Measurements from ENCODE around the gene STKLD1.
"Not testable (repeated sequence)": the region's sequence is repeated elsewhere in the genome, so short reads cannot be mapped to it uniquely, and the experiment has no call there.

The STKLD1 gene

GRCh38 chr9:133449760-133450159 is 73.6 kb downstream of the STKLD1 start:
- DNase-seq = no peak

GRCh38 chr9:133451865-133452264 is 75.7 kb downstream of the STKLD1 start:
- not testable (repeated sequence) for DNase-seq

- no peak for DNase-seq
Measured at GRCh38 chr9:133452562-133452961, 76.4 kb downstream of the STKLD1 start.

GRCh38 chr9:133453651-133454050 is 77.5 kb downstream of the STKLD1 start:
- DNase-seq = no peak

- no peak for DNase-seq
Measured at GRCh38 chr9:133454325-133454724, 78.2 kb downstream of the STKLD1 start.

GRCh38 chr9:133454943-133455673 is 78.9 kb downstream of the STKLD1 start:
- DNase-seq = no peak
